Transverse colon (tissue), 4 donors: ENCODE measurements around the gene PDGFC. TPM values are rescaled to one million over a fixed set of nuclear protein-coding genes. Genes with fewer than 3 reads are reported as not detected.

Experiments
- DNase-seq: peaks from one replicate; pipeline ENCODE4 v3.0.0-alpha.2; 2019
- H3K27ac ChIP-seq, 4 donors: fragments of 200-600 bp; sonication (generic); 2 replicates each; pipeline ENCODE4 v1.5.1; 2016 to 2018; ENCODE audit warnings: inconsistent platforms in 4 of 4
- H3K27me3 ChIP-seq: fragments of 200-600 bp; sonication (generic); 2 replicates; pipeline ENCODE4 v1.5.1; 2017; ENCODE audit warnings: inconsistent platforms
- H3K36me3 ChIP-seq, 4 donors: fragments of 200-600 bp; sonication (generic); 2 replicates each; pipeline ENCODE4 v1.5.1; 2017 to 2019; ENCODE audit warnings: inconsistent platforms in 4 of 4
- H3K4me1 ChIP-seq, 4 donors: fragments of 200-600 bp; sonication (generic); 2 replicates each; pipeline ENCODE4 v1.5.1; 2017 to 2020; ENCODE audit warnings: inconsistent platforms in 4 of 4
- H3K4me3 ChIP-seq, 4 donors: fragments of 200-600 bp; sonication (generic); 1 replicate in 1 of 4; 2 replicates in 3 of 4; pipeline versions ENCODE4 v1.5.1 to v1.6.1; 2017 to 2019; ENCODE audit warnings: inconsistent platforms in 4 of 4
- H3K9me3 ChIP-seq, 2 donors: fragments of 200-600 bp; sonication (generic); 2 replicates each; pipeline ENCODE4 v1.5.1; 2017 to 2019; ENCODE audit warnings: inconsistent platforms in 2 of 2
- EP300 ChIP-seq: sonication (generic); formaldehyde crosslinking; IDR thresholded peaks from one replicate; pipeline ENCODE4 v1.6.1; 2017; ENCODE audit warnings: antibody characterized with exemption, low read depth
- POLR2A ChIP-seq: fragments of 450-650 bp; IDR thresholded peaks from one replicate; pipeline ENCODE4 v1.6.1; 2016; ENCODE audit warnings: antibody characterized with exemption, mild to moderate bottlenecking, moderate library complexity
- POLR2AphosphoS5 ChIP-seq, 3 donors: sonication (generic); formaldehyde crosslinking; IDR thresholded peaks; one replicate each; pipeline ENCODE4 v1.6.1; 2016; ENCODE audit warnings: antibody characterized with exemption in 3 of 3
- WGBS, 2 donors: methylation state at CpG; one replicate each; pipeline ENCODE4 v1.1.5; 2018; ENCODE audit warnings: low coverage in 1 of 2; 5-methylcytosine and 5-hydroxymethylcytosine counted together
- in situ Hi-C, 4 donors: fragments of 200-750 bp; cut with MboI; loops; one replicate each; pipeline versions ENCODE4 v1.15.0 to v1.15.1; 2017; ENCODE audit warnings: low sequenced_read_pairs in 3 of 4, low pct_ligation_motif_present in 1 of 4, low pct_unique_long_range_greater_than_20kb in 1 of 4
- intact Hi-C: fragments of 100-400 bp; cut with DNase I; formaldehyde crosslinking; loops from one replicate; pipeline ENCODE4 v1.15.1; 2023; ENCODE audit warnings: low total_unique reads
- total RNA-seq, 4 donors: library from RNA; depleted of rRNA; stranded (reverse); fragments of >200 nt; gene quantifications; one replicate each; pipeline ENCODE4 v1.1.0, GENCODE V29; 2016
- TF ChIP-seq, protein P1 (sequence below), 5 experiments: fragments of 200-600 bp in 3 of 5; fragments of 450-650 bp in 2 of 5; sonication (generic) in 3 of 5; IDR thresholded peaks; 1 replicate in 2 of 5; 2 replicates in 3 of 5; pipeline ENCODE4 v1.5.1; 2016 to 2017; ENCODE audit warnings: antibody characterized with exemption in 5 of 5, inconsistent platforms in 3 of 5, mild to moderate bottlenecking in 2 of 5, moderate library complexity in 1 of 5

The PDGFC gene
- total RNA-seq, 4 donors from 2014 or later = 0.40 to 20.6 (median 7.5) TPM

DNA sequence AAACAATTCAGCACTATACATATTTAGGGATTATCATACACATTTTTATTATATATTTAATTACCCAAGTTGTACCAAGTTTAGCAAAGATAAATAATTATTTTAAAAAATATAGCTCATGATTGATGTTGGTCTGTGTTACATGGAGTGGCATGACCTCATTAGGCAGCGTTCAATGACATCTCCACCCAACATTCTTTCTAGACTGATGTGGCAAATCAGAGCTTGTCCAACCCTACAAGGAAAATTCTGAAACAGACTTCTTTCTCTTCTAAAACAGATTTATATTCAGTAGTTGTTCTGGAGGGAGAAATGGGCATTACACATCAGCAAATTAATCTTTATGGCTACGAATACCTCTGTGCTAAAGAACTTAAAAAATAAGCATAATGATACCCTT, 189.7 kb downstream of the PDGFC start:
- Histone ChIP-seq H3K4me3 (no peak overlapping the region), H3K36me3 (no peaks in the 10 kb centered on the region), H3K4me1 (peaks cover 0 to 19% (median 10%) of the 10 kb centered on the region in 4 donors), H3K9me3 (no peaks in the 10 kb centered on the region), H3K27me3 (no peaks in the 10 kb centered on the region), H3K27ac (no peak overlapping the region)
- TF ChIP-seq POLR2A = no peak
- no peak for TF ChIP-seq EP300
- no peak for TF ChIP-seq POLR2AphosphoS5 (IDR thresholded peaks at IDR 0.05)
- TF ChIP-seq, protein P1, sequence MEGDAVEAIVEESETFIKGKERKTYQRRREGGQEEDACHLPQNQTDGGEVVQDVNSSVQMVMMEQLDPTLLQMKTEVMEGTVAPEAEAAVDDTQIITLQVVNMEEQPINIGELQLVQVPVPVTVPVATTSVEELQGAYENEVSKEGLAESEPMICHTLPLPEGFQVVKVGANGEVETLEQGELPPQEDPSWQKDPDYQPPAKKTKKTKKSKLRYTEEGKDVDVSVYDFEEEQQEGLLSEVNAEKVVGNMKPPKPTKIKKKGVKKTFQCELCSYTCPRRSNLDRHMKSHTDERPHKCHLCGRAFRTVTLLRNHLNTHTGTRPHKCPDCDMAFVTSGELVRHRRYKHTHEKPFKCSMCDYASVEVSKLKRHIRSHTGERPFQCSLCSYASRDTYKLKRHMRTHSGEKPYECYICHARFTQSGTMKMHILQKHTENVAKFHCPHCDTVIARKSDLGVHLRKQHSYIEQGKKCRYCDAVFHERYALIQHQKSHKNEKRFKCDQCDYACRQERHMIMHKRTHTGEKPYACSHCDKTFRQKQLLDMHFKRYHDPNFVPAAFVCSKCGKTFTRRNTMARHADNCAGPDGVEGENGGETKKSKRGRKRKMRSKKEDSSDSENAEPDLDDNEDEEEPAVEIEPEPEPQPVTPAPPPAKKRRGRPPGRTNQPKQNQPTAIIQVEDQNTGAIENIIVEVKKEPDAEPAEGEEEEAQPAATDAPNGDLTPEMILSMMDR (IDR thresholded peaks at IDR 0.05) = no peak
- DNase-seq = no peak
- in situ Hi-C loops = no loop called here
- intact Hi-C loops = no loop called here
- 76 to 89% methylated on average over 2 of the region's 2 CpGs for WGBS, 2 donors

DNA sequence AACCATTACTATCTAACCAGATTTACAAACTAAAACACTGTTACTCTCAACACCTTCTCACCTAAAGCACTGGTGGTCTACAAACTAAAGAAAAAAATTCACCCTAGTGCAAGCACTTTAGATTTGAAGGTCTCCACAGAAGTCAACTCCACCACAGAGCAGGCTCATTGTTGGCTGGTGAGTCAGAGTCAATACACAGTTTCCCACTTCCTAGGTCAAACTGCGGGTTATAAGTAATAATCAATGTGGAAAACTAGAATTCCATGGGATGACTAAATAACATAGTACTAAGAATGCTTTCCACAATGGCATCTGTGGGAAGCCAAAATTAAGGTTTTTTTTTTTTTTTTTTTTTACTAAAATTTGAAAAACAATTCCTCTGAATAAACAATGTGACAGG, 191.8 kb downstream of the PDGFC start:
- in situ Hi-C loops = no loop called here
- intact Hi-C loops = no loop called here

DNA sequence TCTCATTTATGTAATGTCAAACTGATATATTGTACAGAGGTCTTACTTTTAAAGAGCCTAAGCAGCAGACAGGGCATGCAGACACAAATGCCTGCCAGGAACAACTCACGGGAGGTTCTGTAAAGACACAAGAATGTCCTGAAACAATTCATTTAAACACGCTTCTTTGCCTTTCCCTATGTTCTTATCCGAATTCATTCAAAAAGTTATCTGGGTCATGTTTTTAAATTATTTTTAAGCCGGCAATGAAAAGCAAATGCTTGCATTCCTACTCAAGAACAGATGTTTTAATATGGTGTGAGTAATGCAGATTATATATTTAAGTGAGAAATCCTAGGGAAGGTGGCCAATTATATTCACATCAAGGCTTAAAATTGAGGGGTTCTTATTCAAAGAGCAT, 192.6 kb downstream of the PDGFC start:
- no peak for TF ChIP-seq POLR2A
- TF ChIP-seq EP300 = no peak
- TF ChIP-seq POLR2AphosphoS5 (IDR thresholded peaks at IDR 0.05) = no peak
- TF ChIP-seq, protein P1 (IDR thresholded peaks at IDR 0.05) = no peak
- Histone ChIP-seq H3K4me3 (no peak overlapping the region), H3K9me3 (no peaks in the 10 kb centered on the region), H3K27me3 (no peaks in the 10 kb centered on the region), H3K36me3 (no peaks in the 10 kb centered on the region), H3K27ac (peak overlapping the region in 3 of 4 donors; percentile 22 to 60 (median 52)), H3K4me1 (peaks cover 0 to 31% (median 10%) of the 10 kb centered on the region in 4 donors)
- in situ Hi-C loops (no loop called here), intact Hi-C loops (no loop called here)
- 73 to 76% methylated on average over 4 of the region's 4 CpGs for WGBS, 2 donors
- DNase-seq = no peak

More for the DNA sequence above, 191.8 kb downstream of the PDGFC start:
- H3K27ac ChIP-seq = peak overlapping the region in 3 of 4 donors; percentile 22 to 60 (median 52)
- no peaks in the 10 kb centered on the region for H3K27me3 ChIP-seq
- no peak overlapping the region for H3K4me3 ChIP-seq
- no peaks in the 10 kb centered on the region for H3K36me3 ChIP-seq
- no peak for TF ChIP-seq POLR2A
- TF ChIP-seq POLR2AphosphoS5 (IDR thresholded peaks at IDR 0.05) = no peak
- TF ChIP-seq, protein P1 (IDR thresholded peaks at IDR 0.05) = no peak
- no peak for TF ChIP-seq EP300
- H3K9me3 ChIP-seq = no peaks in the 10 kb centered on the region
- peaks cover 0 to 23% (median 10%) of the 10 kb centered on the region in 4 donors for H3K4me1 ChIP-seq
- 83 to 89% methylated on average over 1 of the region's 1 CpG for WGBS, 2 donors
- no peak for DNase-seq

DNA sequence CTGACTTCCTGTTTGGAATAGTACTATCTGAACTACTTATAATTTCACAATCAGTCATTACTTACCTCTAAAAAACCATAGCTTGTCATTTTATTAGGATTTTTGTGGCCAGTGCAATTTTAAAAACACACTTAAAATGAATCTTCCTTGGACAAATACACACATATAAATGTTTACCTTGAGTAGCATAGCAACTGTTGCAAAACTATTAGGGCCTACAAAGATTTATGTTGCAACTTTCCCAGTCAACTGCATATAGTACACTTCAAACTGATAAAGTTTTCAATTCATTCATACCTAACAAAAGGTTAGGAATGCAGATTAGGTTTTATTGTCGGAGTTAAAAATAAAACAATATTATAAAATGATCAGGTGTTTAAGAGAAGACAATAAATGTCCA, 193.0 kb downstream of the PDGFC start:
- H3K27me3 ChIP-seq = no peaks in the 10 kb centered on the region
- no peaks in the 10 kb centered on the region for H3K36me3 ChIP-seq
- H3K27ac ChIP-seq = peak overlapping the region; percentile 22 to 60 (median 38)
- H3K4me3 ChIP-seq = no peak overlapping the region
- in situ Hi-C loops = no loop called here
- WGBS, 2 donors = 51 to 56% methylated on average over 1 of the region's 1 CpG
- intact Hi-C loops = no loop called here
- no peaks in the 10 kb centered on the region for H3K9me3 ChIP-seq
- TF ChIP-seq, protein P1 (IDR thresholded peaks at IDR 0.05) = no peak
- no peak for TF ChIP-seq EP300
- TF ChIP-seq POLR2AphosphoS5 (IDR thresholded peaks at IDR 0.05) = no peak
- TF ChIP-seq POLR2A = no peak
- DNase-seq = no peak
- H3K4me1 ChIP-seq = peaks cover 0 to 35% (median 10%) of the 10 kb centered on the region in 4 donors
